EL (cell line): ENCODE results near the gene ERC2.

Experiments used
- DNase-seq: peaks from one replicate; pipeline ENCODE4 v3.0.0-alpha.2; 2016

The ERC2 gene

GRCh38 chr3:55765906-55766701, 702.2 kb downstream of the ERC2 start:
- no peak for DNase-seq

- DNase-seq = no peak
Observed at GRCh38 chr3:55765398-55765797, 702.9 kb downstream of the ERC2 start.

GRCh38 chr3:55756976-55757375, 711.3 kb downstream of the ERC2 start:
- DNase-seq = no peak

- no peak for DNase-seq
Observed at GRCh38 chr3:55755516-55756205, 712.6 kb downstream of the ERC2 start.

GRCh38 chr3:55752911-55753310, 715.4 kb downstream of the ERC2 start:
- no peak for DNase-seq

GRCh38 chr3:55751730-55752129, 716.5 kb downstream of the ERC2 start:
- no peak for DNase-seq

GRCh38 chr3:55750525-55750924, 717.7 kb downstream of the ERC2 start:
- peak; percentile 96 for DNase-seq

- DNase-seq = no peak
Observed at GRCh38 chr3:55749036-55749435, 719.2 kb downstream of the ERC2 start.

- DNase-seq = peak; percentile 17
Observed at GRCh38 chr3:55746808-55747413, 721.4 kb downstream of the ERC2 start.

- no peak for DNase-seq
Observed at GRCh38 chr3:55742832-55743136, 725.5 kb downstream of the ERC2 start.

- peak; percentile 36 for DNase-seq
Observed at GRCh38 chr3:55742022-55742831, 726.0 kb downstream of the ERC2 start.

- DNase-seq = no peak
Observed at GRCh38 chr3:55737186-55737585, 731.1 kb downstream of the ERC2 start.

- DNase-seq = no peak
Observed at GRCh38 chr3:55735976-55736375, 732.3 kb downstream of the ERC2 start.

GRCh38 chr3:55731741-55732140, 736.5 kb downstream of the ERC2 start:
- no peak for DNase-seq

- DNase-seq = no peak
Observed at GRCh38 chr3:55729546-55729945, 738.7 kb downstream of the ERC2 start.

- no peak for DNase-seq
Observed at GRCh38 chr3:55728461-55729100, 739.7 kb downstream of the ERC2 start.

- no peak for DNase-seq
Observed at GRCh38 chr3:55726501-55726775, 741.8 kb downstream of the ERC2 start.

- DNase-seq = no peak
Observed at GRCh38 chr3:55725681-55726500, 742.4 kb downstream of the ERC2 start.

GRCh38 chr3:55724821-55725220, 743.4 kb downstream of the ERC2 start:
- no peak for DNase-seq

- no peak for DNase-seq
Observed at GRCh38 chr3:55724407-55724784, 743.9 kb downstream of the ERC2 start.

GRCh38 chr3:55723653-55724406, 744.4 kb downstream of the ERC2 start:
- no peak for DNase-seq
